H54 (cell line): ENCODE results near the gene HDGFL2.
A peak's percentile ranks its signal among the peaks of the same experiment; 100 is the strongest.

ENCODE experiments used
- DNase-seq: peaks from one replicate; pipeline ENCODE4 v3.0.0; 2011; ENCODE audit warnings: low spot score, mixed read lengths; ENCODE audit not compliant: insufficient read length
- FAIRE-seq: peaks from 3 replicates; lab custom pipeline; 2011; peaks lifted over from hg19 to GRCh38; lab: Jason Lieb, UNC
- POLR2A ChIP-seq: IDR thresholded peaks from 2 replicates; pipeline ENCODE4 v1.6.1; 2011; ENCODE audit warnings: low read depth, mild to moderate bottlenecking, low read length

Gene HDGFL2

GRCh38 chr19:4449639-4450028, 22.5 kb upstream of the HDGFL2 start:
- FAIRE-seq = no peak
- no peak for TF ChIP-seq POLR2A

DNA sequence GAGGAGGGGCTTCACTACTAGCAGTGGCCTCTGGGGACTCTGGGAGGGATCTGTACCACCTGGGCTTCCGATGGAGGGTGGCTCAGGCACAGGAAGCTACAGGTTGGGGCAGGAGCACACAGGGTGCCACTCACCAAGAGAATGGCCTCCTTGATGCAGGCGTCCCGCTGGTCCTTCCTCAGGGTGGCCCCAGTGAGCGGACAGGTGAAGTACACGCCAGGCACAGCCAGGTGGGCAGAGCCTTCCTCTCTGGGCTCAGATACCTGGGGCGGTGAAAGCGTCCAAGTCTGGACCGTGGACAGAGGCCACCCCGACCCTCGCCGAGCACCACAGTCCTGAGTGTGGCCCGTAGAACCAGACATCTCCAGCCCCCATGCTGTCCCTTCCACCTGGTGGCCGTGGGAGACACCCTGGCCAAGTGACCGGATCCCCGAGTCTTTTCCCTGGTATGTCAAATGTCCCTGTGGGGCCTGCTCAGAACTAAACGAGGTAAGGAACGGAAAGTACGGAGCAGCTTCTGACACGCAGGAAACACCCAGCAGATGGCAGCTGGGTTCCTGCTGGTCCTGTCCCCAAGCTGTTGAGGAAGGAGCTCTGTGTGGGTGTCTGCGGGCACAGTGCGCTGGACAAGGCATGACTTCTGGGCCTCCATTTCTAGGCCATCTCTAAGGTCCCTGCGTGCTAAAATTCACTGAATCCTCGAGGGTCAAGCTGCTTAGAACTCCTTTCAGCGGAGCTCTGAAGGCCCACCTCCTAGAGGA, 19.7 kb upstream of the HDGFL2 start:
- FAIRE-seq (no peak), DNase-seq (no peak)
- no peak for TF ChIP-seq POLR2A

More at GRCh38 chr19:4449639-4450028, 22.5 kb upstream of the HDGFL2 start:
- no peak for DNase-seq

GRCh38 chr19:4453232-4454179, 18.6 kb upstream of the HDGFL2 start:
- no peak for TF ChIP-seq POLR2A
- DNase-seq = no peak
- FAIRE-seq = no peak

GRCh38 chr19:4454747-4455718, 17.1 kb upstream of the HDGFL2 start:
- DNase-seq (no peak), FAIRE-seq (no peak)
- TF ChIP-seq POLR2A = no peak

GRCh38 chr19:4455719-4456475, 16.2 kb upstream of the HDGFL2 start:
- FAIRE-seq = no peak
- no peak for DNase-seq
- no peak for TF ChIP-seq POLR2A

GRCh38 chr19:4456476-4456842, 15.6 kb upstream of the HDGFL2 start:
- peak; percentile 52 for DNase-seq
- FAIRE-seq = no peak
- peak; percentile 39 for TF ChIP-seq POLR2A

DNA sequence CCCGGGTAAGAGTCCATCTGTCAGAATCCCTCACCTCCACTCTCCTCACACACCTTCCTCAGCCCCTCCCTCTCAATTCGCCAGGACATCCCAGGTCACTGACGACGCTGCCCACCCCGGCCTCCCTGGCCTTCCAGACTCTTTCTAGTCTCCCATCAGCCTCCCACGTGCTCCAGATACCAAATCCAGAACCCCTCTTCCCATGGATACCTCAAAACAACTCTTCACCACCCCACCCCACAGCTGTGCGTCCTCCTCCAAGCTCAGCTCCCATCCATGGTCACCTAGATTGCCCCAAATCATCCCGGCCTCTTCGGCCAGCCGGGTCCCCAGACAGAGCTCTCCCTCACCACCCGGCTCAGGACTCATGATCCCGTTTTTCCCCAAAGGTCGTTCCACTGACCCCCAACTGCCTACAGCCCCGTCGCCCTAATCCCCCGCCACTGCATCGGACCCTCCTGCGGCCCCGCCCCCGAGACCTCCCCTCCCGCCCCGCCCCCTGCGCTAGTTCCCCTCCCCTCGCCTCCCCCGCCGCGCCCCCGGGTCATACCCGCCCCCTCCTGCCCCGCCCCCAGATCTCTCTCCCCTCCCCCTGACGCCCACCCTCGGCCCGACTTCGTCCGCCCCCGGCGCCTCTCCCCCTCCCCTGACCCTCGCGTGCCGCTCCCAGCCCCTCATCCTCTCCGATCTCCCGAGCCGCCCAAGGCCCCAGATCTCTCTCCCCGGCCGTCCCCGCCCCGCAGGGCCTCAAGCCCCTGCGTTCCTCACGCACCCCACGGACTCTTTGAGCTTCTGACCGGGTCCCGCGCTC, 15.0 kb upstream of the HDGFL2 start:
- DNase-seq = no peak
- no peak for FAIRE-seq
- TF ChIP-seq POLR2A = no peak

DNA sequence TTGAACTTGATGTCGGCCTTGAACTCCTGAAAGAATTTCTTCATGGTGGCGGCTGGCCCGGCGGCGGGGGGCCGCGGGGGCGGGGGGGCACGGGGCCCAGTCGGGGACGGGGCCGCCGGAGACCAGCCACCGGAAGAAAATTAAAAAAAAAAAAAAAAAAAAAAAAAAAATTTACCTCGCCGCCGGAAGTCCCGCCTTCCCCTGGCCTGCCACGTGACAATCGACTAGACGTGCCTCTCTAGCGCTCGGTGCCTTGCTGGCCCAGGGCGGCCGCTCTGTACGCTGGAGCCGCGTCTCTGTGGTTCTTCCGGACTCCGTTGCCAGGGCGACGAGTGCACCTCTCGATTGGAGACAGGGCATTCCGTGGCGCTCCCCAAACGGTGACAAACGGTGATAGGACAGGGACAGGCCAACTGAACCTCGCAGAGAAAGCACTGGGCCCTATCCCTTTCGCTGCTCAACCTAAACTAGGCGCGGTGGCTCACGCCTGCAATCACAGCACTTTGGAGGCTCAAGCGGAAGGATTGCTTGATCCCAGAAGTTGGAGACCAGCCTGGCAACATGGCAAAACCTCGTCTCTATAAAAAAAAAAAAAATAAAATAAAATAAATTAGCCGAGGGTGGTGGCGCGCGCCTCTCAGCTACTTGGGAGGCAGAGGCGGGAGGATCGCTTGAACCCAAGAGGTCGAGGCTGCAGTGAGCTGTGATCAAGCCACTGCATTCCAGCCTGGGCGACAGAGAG, 14.3 kb upstream of the HDGFL2 start, which contains the start of gene UBXN6:
TSS of gene UBXN6 (minus strand) at position 141 of the 742 bp plus-strand sequence. CDS start at position 44, 97 bp downstream.
- DNase-seq (peak; percentile 94), FAIRE-seq (no peak)
- TF ChIP-seq POLR2A = peak; percentile 23; the same call in 1 of the 2 replicates

GRCh38 chr19:4464815-4465581, 7.1 kb upstream of the HDGFL2 start:
- FAIRE-seq = no peak
- no peak for TF ChIP-seq POLR2A

GRCh38 chr19:4467835-4468234, 4.3 kb upstream of the HDGFL2 start:
- FAIRE-seq (no peak), DNase-seq (no peak)
- TF ChIP-seq POLR2A = no peak

More at GRCh38 chr19:4464815-4465581, 7.1 kb upstream of the HDGFL2 start:
- no peak for DNase-seq
